NCI-H1105 treated with DMSO at 0.1 percent for 48 hours (cell line): Measurements from ENCODE around the gene PSENEN.
"Not testable (repeated sequence)": the region's sequence is repeated elsewhere in the genome, so short reads cannot be mapped to it uniquely, and the experiment has no call there.

ENCODE experiments used
- DNase-seq: peaks from one replicate; lab custom pipeline; 2025; lab: John Stamatoyannopoulos, UW

The PSENEN gene

DNA sequence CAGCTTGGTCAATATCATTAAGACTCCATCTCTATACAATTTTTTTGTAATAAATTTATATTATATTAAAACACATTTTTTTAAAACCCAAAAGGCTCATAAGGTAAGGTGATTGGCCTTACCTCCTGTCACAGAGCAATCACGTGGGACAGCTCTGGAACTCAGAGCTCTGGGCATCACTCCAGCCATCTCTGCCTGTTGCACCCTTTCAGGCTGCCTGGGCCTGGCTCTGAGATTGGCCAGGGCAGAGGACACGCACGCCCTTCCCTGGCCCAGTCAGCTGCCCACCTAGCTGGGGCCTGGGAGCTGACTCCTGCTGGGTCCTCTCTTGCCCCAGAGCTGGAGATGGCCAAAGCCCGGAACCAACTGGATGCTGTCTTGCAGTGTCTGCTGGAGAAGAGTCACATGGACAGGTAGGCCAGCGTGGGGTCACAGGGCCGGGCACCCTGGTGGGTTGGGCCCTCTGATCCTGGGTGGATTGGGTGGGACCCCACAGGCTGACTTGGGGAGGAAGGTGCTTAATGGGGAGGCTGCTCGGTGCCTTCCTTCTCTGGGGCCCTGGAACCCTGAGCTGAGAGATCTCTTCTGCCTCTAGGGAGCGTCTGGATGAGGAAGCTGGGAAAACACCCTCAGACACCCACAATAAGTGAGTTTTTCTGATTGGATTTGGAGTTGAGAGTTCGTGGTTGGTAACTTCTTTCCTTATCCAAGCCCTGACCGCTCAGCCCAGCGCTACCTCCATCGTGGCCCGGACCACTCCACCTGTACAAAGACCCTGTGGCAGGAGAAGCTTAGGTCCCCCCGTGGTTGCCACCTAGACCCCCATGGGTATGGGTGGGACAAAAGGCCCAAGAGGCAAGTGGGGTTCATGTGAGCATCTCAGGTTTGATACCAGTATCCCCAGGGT, 6.6 kb downstream of the PSENEN start:
- no peak for DNase-seq

DNA sequence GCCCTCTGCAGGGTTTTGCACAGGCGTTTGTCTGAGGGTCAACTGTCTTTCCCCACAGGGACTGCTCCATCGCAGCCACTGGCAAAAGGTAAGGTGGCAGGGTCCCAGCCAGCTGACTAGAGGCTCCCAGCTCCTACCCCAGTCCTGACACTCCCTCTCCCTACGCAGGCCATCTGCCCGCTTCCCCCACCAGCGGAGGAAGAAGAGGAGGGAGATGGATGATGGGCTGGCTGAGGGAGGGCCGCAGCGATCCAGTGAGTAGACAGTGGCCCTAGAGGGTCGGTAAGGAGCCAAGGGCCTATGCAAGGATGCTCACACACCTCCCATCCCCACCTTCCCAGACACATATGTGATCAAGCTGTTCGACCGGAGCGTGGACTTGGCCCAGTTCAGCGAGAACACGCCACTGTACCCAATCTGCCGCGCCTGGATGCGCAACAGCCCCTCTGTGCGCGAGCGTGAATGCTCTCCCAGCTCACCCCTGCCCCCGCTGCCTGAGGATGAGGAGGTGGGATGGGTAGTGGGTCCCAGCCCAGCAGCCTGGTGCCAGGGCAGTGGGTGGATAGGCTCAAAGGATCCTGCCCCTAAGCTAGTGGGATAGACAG, 7.4 kb downstream of the PSENEN start:
- DNase-seq: no peak

DNA sequence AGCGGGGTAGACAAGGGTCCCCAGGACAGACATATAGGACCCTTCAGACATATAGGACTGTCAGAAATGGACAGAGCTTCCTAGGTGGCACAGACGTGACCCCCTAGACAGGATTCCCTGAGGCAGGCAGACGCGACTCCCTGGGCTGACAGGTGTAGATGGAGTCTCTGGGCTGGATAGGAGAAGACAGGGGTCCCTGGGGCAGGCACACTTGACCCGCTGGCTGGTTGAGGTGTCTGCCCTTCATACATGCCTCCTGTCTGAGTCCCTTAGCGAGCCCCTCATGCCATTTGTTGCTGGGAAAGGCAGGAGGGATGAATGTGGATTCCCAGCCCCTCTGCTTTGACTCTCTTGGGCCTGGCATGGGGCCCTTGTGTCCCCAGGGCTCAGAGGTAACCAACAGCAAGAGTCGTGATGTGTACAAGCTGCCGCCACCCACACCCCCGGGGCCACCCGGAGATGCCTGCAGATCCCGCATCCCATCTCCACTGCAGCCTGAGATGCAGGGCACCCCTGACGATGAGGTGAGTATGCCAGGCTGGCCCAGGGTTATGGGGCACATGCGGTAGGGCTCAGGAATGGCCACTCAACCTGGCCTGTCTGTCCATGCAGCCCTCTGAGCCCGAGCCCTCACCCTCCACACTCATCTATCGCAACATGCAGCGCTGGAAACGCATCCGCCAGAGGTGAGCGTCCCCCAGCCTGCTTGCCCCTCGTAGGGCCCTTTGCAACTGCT, 8.4 kb downstream of the PSENEN start:
- DNase-seq: no peak

DNA sequence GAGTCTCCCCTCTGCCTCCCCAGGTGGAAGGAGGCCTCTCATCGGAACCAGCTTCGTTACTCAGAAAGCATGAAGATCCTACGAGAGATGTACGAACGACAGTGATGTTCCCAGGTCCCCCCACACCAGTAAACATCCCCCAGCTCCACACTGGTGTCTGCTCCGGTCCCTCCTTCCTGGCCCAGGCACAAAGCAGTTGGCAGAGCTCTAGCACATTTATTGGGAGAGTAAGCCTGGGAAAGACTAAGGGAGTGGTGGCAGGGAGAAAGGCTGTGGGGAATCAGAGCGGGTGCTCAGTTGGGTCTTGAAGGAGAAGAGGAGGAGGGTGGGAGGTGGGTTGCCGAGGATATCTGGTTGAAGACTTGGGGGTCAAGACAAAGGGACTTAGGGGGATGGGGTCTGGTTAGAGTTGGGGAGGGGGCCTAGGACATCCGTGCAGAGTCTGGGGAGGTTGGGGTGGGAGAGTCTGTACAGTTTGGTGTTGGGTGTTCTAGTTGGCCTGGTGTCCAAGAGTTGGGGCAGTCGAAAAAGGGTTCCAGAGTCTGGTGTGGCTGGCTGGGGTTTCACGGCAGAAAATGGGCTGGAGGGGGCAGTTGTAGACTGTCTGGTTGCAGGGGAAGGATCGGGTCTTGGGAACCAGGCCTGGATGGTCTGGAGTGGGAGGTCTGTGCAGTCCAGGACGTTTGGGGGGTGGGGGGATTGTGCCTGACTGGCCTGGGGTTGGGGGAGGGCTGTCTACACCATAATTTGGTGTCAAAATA, 9.1 kb downstream of the PSENEN start:
- no peak for DNase-seq

DNA sequence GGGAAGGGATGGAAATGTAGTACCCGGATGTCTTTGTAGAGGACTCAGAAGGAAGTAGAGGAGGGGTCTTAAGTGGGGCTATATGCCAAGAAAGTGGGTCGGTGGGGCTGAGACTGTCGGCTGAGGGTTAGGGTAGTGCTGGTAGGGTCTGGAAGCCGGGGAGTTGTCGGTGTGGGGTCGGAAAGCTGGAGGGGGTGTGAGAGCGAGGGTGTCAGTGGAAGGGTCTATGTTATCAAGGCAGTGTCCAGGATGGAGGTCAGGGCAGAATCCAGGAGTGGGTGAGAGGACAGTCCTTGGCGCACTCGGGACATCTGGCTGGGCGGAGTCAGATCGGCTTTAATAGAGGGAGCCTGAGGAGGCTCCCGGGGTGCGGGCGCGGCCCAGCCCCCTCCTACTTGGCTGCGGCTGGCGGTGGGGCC, 9.7 kb downstream of the PSENEN start:
- DNase-seq: no peak

DNA sequence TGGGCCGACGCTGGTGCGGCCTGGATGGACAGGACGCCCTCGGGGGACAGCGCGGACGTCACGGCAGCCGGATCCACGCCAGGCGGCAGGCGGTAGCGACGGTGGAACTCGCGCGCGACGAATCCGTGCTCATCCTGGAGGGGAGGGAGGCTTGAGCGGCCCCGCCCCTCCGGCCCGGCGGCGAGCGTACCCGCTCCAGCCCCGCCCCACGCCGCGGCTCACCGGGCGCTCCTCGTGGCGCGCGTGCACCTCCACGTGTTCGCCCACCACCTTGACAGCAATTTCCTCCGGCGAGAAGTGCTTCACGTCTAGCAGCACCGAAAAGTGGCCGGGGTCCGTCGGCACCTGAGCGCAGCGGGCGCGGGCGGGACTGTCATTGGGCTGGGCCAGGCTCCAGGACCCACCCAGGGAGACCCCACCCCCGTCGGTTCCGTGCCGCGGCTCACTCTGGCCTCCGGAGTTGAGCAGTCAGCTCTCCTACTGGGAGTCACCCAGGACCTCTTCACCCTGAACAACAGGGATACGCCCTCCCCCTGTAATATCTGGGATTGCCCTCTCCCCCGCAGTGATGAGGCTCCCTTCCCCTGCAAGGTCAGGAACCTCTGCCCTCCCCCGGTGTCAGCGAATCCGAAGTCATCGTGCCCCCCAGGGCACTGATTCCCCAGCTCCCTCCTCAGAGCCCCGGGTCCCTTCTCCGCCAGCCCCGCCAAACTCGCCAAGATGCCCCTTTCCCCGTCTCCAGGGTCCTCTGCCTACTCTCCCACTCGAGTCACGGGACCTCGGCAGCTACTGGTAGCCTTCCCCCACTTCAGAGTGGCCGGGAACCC, 10.3 kb downstream of the PSENEN start:
- DNase-seq: no peak

DNA sequence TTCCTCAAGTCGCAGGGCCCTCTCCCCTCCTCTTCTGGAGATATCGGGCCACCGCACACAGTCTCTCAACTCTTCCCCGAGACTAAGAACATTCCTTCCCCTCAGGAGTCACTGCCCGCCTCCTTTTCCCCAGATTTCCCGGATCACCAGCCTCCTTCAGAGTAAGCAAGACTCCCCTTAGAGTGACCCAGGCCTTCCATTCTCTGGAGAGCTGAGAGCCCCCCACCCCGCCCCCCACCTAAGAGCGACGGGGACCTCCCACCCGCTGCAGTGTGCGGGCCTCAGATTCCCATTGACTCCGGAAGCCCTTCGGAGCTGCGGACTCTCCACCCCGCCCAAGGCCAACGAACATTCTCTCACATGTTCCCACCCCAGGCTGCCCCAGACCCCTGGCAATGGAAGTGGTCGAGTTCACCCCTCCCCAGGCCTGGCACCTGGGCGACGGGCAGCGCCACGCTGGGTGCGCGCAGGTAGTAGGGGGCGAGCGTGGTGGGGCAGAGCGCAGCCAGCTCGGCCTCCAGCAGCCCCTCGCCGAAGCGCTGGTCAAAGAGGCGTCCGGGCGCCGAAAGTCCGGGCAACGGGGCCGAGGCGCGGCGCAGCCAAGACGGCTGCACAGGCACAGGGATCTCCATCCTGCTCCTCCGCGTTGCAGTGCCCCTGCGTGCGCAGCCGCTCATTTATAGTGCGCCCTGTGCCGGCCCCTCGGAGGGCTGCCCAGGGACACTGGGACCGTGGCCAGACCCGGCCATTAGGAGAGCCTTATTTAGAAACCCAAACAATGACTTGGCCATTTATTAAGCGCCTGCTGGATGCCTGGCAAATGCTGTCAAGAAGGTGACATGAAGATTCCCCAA, 11.2 kb downstream of the PSENEN start, which contains the start of gene HSPB6:
TSS of gene HSPB6 (minus strand) at position 653 of the 854 bp plus-strand sequence. CDS start at position 632, 21 bp downstream.
- DNase-seq: no peak

DNA sequence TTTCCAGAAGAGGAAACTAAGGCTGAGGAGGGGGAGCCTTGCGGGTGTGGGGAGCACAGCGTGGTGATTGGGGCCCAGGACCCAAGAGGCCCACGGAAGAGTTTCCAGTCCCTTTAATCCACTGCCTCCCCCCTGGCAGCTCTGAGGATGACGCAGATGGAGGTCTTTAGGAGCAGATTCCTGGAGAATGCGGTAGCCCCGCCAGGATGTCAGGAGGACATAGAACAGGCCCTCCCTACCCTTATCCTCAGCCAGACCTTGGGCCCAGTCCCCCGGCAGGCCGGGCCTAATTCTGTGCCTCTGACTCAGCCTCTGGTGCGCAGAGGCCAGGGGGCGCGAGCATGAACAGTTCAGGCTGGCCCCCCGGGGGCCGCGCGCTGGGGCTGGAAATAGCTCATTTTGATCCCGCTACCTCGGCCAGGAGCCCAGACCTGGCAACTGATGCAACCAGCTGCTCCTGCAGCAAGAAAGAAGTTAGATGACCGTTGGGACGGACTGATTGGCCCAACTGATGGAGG, 11.8 kb downstream of the PSENEN start:
- DNase-seq: no peak

DNA sequence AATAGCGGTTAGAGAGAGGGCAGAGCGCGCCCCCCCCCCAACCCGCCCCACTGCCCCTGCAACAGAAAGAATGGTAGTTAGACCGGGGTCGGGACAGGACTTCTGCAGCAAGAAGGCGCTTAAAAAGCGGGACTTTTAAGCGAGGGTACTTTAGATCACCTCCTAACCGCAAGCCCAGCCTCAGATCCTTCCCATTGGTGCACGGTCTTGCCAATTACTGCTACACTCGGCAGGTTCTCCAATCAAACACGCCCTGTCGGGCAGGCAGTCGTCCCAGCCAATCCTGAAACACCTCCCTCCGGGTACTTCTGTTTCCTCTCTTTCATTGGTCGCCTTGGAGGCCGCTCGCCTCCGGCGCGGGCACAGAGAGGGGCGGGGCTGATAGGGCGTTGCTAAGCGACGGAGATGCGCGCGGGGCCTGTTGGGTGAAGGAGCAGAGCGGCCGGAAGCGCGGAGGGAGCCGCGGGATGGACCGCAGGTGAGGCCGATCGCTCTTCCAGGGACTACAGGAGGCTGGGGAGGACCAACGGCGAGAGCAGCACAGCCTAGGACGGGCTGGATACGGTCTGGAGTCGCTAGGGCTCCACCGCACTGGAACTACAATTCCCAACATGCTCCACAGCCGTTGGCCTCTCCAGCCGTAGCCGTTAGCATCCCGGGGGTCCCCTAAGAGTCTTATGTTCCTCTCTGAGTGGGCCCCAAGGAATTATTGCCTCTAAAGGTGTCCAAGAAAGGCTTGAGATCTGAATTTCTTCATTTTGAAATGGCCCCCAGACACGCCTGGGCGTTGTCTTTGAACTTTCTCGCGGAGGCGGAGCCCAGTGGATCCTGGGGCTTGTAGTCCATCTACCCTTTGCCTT, 12.5 kb downstream of the PSENEN start, which contains the start of gene PROSER3:
TSS of gene PROSER3 (plus strand) at position 428 of the 860 bp plus-strand sequence. CDS start at position 468, 40 bp downstream.
- peak; percentile 99 for DNase-seq

DNA sequence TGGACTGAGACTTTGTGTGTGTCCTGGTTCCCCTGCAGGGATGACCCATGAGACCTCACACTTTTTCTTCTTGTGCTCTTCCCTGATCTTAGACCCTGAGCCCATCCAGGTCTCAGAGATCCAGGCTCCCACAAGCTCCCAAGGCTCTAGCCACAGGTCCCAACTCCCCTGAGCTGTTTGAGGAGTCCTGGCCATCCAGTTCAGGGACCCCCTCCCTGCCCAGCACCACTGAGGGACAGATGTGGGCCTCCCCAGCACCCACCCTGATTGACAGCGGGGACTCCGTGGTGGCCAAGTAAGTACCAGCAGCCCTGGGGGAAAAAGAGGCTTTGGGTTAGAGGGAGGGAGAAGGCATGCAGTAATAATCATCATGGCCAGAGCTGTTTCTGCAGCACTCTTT, 14.2 kb downstream of the PSENEN start:
- no peak for DNase-seq

DNA sequence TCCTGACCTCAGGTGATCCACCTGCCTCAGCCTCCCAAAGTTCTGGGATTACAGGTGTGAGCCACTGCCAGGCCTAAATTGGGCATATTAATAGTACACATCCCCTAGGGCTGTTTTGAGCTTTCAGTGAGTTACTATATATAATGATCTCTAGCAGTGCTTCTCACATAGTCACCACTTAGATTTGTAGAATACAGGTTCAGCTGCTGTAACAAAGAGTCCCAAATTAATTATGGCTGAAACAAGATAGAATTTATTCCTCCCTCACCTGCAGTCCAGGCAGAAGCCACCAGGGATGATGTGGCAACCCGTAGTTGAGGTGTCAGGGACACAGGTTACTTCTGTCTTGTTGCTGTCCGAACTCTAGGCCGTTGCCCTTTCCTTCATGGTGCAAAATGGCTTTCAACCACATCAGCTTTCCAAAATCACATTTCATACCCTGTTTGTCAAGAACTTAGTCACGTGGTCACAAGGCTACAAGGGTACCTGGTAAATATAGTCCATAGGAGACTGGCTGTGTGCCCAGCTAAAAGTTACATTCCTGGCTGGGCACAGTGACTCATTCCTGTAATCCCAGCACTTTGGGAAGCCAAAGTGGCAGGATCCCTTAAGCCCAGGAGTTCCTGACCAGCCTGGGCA, 15.4 kb downstream of the PSENEN start:
- no peak for DNase-seq

DNA sequence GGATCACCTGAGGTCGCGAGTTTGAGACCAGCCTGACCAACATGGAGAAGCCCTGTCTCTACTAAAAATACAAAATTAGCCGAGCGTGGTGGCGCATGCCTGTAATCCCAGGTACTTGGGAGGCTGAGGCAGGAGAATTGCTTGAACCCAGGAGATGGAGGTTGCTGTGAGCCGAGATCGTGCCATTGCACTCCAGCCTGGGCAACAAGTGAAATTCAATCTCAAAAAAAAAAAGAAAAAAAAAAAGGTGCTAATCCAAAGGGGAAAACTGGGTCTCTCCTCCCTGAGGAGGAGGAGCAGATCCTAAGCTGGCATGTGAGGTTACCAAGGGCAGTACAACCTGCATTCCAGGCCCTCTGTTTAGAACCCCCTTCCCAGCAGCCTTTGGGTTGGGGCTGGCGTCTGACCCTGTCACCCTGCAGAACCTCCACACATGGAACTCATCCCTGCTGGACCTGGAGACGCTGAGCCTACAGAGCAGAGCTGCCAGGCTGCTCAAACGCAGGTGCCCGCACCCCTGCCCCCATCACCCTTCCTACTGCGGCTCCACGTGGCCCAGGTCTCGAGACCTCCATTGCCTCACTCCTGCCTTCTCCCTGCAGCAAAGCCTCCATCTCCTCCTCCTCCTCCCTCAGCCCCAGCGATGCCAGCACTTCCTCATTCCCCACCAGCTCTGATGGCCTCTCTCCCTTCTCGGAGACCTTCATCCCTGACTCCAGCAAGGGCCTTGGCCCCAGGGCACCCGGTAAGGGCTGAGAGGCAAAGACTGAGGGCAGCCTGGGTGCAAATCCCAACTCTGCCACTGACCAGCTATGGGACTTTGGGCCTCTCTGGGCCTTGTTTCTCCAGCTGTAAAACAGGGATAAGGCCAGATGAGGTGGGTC, 19.2 kb downstream of the PSENEN start:
- DNase-seq: no peak

DNA sequence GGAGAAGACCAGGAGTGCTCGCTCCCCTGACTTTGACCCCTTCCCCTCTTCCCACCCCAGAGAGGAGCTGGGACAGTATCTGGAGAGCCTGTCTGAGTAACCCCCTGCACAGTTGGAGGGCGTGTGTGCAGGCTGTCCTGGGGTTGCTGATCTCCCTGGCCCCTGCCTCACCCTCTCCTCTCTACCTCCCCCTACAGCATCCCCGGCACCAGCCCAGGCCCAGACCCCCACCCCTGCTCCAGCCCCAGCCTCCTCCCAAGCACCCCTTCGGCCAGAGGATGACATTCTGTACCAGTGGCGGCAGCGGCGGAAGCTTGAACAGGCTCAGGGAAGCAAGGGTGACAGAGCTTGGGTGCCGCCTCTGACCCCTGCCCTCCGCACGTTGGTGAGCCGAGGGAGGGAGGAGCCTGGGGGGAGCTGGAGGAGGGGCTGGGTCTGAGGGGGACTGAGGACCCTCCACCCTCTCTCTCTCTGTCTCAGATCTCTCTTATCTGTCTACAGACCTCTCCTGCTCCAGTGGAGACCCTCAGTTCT, 21.2 kb downstream of the PSENEN start:
- DNase-seq: no peak

DNA sequence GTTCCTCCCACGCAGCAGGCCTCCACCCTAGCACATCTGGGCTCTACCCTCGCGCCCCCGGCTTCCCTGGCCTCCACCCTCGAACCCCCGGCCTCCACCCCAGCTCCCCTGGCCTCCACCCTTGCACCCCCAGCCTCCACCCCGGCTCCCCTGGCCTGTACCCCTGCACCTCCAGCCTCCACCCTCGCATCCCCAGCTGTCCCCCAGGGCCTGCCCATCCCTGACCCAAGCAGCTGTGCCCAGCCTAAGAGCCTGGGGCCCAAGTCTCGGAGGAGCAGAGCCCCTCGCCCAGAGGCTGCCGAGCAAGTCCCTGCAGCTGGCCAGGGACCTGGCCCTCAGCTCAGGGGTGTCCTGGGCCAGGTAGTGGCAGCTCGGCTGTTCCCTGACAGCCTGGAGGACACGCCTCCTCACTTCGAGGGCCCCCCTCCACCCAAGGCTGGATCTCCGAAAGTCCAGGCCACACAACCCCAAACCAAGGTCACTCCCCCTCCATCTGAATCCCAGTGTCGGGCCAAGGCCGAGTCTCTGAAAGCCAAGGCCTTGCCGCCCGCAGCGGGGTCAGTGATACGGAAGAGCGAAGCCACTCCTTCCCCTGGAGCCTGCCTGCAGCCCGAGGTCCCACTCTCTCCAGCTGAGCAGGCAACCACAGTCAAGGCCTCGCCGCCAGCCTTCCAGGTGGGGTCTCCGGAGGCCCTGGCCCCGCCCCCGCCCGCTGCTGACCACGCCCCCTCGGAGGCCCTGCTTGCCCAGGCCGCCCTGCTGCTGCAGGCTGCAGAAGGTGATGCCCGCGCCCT, 22.0 kb downstream of the PSENEN start:
- DNase-seq: no peak

DNA sequence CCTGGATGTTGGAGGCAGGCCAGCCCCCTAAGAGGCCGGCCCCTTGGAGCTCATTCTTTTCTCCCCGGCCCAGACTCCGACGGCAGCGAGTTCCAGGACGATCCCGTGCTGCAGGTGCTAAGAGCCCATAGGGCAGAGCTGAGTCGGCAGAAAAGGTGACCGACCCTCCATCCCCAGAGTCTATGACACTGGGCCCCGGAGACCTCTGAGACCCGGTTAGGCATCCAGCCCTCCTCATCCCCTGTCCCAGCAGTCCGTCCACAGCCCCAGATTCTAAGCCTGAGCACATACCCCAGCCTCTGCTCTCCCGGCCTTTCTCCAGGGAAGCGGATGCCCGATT, 22.6 kb downstream of the PSENEN start:
- no peak for DNase-seq

DNA sequence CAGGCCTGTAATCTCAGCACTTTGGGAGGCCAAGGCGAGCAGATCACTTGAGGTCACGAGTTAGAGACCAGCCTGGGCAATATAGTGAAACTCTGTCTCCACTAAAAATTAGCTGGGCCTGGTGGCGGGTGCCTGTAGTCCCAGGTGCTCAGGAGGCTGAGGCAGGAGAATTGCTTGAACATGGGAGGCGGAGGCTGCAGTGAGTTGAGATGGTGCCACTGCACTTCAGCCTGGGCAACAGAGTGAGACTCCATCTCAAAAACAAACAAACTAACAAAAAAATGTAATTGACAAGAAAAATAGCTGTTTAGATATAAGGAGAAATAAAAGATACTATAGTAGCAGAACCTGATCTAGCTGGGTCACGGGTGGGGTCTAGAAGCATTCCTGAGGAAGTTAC, 26.9 kb downstream of the PSENEN start:
- DNase-seq: not testable (repeated sequence)
